GM19351 (cell line): ENCODE data around the gene HSPB1.
"Not testable (repeated sequence)": the region's sequence is repeated elsewhere in the genome, so short reads cannot be mapped to it uniquely, and the experiment has no call there.

Source experiments
- ATAC-seq: cut with Tn5 transposase; IDR thresholded peaks from one replicate; pipeline ENCODE4 v1.9.1; 2021; ENCODE audit warnings: mild to moderate bottlenecking, moderate library complexity; ENCODE audit not compliant: unreplicated experiment

The HSPB1 gene

DNA sequence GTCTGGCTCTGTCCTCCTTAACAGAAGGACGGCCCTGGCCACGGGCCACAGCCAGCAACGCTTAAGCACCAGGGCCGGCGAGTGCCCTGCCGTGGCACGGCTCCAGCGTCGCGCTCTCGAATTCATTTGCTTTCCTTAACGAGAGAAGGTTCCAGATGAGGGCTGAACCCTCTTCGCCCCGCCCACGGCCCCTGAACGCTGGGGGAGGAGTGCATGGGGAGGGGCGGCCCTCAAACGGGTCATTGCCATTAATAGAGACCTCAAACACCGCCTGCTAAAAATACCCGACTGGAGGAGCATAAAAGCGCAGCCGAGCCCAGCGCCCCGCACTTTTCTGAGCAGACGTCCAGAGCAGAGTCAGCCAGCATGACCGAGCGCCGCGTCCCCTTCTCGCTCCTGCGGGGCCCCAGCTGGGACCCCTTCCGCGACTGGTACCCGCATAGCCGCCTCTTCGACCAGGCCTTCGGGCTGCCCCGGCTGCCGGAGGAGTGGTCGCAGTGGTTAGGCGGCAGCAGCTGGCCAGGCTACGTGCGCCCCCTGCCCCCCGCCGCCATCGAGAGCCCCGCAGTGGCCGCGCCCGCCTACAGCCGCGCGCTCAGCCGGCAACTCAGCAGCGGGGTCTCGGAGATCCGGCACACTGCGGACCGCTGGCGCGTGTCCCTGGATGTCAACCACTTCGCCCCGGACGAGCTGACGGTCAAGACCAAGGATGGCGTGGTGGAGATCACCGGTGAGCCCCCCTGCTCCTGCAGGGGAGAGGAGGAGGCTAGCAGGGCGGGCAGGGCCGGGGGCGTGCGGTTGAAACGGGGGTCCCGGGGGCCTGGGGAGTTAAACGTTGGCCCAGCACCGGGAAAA is at the start of gene HSPB1:
Gene HSPB1 (plus strand): TSS at position 327 of the 855 bp plus-strand sequence. CDS start 40 bp downstream, at position 367.
- ATAC-seq, result peak; percentile 74

DNA sequence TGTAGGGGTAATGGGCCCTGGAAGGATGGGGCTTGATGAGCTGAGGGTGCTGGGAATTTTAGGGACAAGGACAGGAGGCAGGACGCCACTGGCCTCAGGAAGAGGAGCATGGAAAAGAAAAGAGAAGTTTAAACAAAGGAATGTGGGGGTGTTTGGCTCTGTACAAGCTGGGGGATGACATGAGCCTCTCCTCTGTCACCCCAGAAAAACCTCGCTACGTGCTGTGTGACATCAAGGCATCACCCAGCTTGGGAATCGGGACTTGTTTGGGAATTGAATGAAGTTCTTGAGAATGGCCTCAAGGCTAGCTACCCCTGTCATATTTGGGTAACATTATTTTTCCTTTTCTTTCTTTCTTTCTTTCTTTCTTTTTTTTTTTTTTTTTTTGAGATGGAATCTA is 47.7 kb upstream of the HSPB1 start:
- ATAC-seq, result no peak

DNA sequence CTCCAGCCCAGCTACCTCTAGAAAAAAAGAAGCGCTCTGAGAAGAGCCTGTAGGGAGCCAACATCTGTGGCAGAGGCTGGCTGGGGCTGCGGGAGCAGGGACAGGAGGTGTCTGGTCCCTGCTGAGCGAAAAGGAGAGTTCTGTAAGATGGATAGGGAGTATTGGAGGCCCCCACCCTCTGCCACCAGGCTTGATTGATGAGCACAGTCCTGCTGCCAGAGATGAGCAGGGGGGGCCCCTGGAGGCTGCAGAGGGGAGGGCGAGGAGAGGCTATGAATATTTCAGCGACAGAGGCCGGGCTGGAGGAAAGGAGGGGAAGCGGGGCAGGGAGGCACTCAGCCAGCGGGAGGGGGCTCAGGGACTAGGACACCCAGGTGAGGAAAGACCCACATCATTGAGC is 44.5 kb upstream of the HSPB1 start:
- ATAC-seq, result no peak

DNA sequence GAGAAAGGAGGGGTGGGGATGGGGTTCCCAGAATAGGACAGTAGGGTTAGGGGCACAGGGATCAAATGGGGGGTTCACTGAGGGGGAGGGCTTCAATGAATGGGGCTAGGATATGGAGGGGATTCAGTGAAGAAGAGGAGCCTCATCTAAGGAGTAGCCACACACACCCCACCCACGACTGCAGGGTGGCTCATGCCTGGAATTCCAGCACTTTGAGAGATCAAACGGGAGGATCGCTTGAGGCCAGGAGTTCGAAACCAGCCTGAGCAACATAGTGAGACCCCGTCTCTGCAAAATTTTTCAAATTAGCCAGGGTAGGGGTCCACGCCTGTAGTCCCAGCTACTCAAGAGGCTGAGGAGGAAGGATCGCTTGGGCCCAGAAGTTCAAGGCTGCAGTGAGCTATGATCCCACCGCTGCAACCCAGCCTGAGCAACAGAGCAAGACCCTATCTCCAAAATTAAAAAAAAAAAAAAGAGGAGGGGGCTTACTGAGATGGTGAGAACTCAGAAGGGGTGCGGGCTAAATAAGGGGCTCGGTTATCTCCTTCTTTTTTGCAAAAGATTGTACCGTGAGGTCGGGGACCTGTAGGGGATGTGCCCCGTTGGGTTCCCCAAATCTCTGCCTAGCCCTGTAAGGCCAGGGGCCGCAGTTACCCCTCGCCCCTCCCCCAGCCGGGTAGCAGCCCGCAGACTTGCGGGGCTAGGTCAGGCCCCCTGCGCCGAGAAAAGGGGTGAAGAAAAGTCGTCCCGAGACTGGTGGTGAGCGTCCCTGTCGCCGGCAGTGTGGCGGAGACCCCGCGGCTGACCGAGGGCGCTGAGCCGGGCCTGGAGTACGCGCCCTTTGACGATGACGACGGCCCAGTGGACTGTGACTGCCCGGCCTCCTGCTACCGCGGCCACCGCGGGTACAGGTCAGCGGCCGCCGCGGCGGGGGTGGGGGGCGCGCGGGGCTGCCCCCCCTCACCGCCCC is 43.1 kb upstream of the HSPB1 start:
- no peak for ATAC-seq

DNA sequence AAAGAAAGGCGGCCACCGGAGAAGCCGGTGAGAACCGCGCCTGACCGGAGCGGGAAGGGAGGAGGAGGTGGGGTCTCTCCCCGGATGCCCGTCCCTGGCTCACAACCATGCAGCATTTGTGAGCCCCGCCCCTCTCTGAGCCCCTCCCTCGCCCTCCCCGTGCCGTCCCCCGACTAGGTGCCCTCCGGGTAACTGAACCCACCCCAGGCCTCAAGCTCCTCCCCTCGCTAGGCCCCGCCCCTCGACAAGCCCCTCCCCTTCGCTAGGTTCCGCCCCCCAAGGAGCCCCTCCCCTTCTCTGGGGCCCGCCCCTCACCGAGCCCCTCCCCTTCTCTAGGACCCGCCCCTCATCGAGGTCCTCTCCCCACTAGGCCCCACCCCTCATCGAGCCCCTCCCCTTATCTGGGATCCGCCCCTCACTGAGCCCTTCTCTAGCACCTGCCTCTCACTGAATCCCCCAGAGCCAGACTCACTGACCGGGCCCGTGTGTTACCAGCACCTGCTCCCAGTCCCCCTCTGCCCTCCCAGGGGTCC is 42.2 kb upstream of the HSPB1 start:
- ATAC-seq, result no peak

DNA sequence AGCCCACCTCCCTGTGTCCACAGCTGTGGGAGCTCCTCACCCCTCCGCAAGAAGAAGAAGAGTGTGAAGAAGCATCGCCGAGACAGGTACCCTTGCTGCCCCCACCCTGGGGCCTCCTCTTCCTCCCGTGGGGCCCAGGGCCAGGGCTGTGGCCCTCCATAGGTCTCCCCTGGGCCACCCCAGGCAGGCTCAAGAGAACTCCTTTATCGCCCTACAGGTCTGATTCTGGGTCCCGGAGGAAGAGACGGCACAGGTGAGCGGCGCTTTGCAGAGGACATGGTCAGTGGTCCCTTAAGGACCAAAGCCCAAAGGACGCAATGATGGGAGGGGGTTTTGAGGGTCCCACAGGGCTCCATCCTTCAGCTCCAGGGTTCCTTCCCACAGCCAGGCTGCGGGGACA is 41.1 kb upstream of the HSPB1 start:
- ATAC-seq, result no peak

DNA sequence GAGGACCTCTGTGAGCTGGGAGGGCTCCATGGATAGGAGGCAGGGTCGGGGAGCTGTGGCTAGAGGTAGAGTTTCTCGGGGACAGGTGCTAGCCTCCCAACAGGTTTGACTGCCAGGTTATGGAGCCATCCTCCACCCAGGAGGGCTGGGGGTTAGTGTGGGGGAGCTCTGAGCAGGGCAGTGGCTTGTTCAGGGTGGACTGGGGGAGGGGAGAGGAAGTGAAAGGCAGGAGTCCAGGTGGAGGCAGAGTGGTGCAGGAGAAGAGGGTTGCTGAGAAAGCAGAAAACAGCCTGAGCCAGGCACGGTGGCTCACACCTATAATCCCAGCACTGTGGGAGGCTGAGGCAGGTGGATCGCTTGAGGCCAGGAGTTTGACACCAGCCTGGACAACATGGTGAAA is 40.5 kb upstream of the HSPB1 start:
- ATAC-seq, result no peak

DNA sequence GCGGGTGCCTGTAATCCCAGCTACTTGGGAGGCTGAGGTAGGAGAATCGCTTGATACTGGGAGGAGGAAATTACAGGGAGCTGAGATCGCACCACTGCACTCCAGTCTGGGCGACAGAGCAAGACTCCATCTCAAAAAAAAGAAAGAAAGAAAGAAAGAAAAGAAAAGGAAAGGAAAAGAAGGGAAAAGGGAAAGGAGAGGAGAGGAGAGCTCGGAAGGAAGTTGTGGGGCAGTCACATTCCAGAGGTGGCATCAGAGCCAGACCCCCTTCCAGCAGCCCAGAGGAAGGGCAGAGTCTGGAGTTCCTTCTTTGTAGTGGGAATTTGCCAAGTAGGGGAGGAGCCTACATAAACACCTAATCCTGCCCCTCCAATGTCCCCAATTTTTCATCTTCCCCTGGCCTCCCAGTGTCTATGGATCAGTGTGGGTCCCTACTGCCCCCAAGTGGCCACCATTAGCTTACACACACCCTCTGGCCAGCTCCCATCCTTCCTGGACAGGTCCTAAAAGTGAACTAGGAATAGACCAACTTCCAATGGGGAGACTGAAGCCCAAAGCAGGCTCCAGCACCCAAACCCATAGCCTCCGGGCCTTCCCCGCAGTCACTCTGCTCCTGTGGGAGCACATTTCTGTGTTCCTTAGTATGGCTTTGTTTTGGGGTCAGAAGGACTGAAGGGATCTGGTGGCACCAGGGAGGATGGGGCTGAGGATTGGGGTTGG is 39.6 kb upstream of the HSPB1 start:
- peak; percentile 59 for ATAC-seq

DNA sequence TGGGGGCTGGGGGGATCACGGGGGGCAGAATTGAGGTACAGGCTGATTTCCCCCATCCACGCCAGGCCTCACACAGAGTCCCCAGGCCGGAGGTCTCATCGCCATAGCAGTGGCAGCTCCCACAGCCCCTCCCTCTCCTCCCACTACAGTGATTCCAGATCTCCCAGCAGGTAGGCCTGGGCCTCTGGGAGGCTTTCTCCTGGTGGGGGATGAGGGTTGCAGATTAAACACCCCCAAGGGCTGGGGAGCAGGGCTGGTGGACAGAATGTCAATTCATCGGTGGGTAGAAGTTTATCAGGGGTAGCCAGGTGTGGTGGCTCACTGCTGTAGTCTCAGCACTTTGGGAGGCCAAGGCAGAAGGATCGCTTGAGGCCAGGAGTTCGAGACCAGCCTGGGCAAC is 37.2 kb upstream of the HSPB1 start:
- no peak for ATAC-seq

DNA sequence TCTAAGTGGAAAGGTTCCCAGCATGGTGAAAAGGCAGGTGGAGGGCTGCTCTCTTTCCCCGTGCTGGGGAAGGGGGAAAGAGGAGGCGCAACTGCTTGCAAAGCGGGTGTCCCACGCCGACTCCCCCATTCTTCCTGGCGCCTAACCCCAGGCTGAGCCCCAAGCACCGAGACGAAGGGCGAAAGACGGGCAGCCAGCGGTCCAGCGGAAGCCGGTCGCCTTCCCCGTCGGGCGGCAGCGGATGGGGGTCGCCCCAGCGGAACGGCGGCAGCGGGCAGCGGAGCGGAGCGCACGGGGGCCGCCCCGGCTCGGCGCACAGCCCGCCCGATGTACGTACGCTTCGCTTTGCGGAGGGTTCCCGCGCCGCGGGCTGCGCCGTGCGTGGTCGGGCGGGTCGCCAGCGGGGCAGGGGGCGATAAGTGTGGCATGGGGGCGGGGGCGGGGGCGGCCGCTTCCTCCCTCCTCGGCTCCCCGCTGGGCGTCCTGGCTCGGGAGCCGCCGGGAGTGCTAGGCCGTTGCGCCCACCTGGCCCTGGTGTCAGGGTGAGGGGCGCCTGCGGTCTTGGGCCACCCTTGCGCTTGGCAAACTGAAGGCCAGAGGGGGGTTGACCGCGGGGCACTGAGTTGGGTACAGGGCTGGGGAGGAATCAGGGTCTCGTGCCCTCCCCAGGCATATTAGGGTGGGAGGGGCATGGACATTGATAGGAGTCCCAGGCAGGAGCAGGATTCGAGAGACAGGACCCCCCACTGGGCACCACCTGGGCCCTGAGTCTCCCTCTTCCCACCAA is 35.2 kb upstream of the HSPB1 start:
- no peak for ATAC-seq

DNA sequence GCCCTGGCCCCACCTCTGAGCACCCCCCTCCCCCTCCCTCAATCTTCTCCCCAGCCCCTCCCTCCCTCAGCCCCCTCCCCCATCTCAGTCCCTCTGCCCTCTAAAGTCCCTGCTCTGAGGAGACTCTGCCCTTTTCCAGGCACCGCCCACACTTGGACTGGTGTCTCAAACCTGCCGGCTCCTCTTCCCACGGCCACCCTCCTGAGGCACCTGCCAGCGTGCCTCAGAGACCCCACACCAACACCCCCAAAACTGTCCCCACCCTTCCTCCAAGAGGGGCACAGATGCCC is 34.6 kb upstream of the HSPB1 start:
- no peak for ATAC-seq

DNA sequence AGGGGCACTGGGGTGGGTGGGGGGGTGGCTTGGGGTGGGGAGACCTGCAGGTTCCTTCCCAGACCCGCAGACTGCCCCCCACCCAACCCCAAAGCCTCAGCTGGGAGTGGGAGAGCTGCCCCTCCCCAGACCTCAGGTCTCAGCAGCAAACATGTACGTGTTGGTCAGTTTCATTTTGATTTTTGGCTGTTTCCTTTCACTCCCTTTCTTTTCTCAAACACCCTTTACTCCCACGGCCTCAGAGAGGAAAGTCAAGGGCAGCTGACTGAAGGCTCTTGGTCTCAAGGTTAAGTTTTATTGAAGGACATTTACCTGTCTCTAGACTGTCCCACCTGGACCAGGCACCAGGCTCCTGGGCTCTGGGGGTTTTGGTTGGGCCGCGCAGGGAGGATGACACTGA is 34.1 kb upstream of the HSPB1 start:
- ATAC-seq, result no peak

DNA sequence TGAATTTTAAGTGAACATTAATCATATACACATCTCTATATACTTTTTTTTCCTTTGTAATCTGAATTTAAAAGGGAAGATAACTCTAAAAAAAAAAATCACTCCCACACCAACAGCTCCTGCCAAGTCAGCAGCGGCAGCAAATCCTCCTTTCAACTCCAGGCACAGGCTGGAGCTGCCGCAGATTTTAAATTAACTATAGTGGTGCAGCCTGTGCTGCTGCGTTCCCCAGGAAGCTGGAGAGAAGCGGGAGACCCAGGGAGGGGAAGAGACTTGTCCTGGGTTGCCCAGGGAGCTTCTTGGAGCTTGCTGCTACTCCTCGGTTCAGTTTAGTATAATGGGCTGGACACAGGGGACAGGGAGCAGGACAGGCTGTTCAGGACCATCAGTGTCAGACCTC is 32.6 kb upstream of the HSPB1 start:
- no peak for ATAC-seq

DNA sequence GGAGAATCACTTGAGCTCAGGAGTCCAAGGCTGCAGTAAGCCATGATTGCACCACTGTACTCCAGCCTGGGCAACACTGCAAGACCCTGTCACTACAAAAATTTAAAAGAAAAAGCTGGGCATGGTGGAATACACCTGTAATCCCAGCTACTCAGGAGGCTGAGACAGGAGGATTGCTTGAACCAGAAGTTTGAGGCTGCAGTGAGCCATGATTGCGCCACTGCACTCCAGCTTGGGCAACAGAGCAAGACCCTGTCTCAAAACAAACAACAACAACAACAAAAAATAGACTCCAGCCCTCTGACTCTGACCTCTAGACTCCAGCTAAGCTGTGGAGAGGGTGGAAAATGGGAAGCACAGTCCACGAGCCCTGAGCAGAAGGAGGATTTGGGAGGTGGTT is 31.1 kb upstream of the HSPB1 start:
- not testable (repeated sequence) for ATAC-seq

DNA sequence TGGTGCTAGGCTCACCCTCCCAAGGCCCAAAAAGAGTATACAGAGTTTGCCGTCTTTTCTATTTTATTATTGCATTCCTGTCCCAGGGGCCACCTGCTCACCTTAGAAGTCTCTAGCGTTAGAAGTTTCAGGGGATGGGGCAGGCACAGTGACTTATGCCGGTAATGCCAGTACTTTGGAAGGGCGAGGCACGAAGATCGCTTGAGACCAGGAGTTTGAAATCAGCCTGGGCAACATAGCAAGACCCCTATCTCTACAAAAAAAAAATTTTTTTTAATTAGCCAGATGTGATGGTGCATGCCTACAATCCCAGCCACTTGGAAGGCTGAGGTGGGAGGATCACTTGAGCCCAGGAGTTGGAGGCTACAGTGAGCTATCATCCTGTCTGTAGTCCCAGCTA is 30.3 kb upstream of the HSPB1 start:
- ATAC-seq, result no peak

DNA sequence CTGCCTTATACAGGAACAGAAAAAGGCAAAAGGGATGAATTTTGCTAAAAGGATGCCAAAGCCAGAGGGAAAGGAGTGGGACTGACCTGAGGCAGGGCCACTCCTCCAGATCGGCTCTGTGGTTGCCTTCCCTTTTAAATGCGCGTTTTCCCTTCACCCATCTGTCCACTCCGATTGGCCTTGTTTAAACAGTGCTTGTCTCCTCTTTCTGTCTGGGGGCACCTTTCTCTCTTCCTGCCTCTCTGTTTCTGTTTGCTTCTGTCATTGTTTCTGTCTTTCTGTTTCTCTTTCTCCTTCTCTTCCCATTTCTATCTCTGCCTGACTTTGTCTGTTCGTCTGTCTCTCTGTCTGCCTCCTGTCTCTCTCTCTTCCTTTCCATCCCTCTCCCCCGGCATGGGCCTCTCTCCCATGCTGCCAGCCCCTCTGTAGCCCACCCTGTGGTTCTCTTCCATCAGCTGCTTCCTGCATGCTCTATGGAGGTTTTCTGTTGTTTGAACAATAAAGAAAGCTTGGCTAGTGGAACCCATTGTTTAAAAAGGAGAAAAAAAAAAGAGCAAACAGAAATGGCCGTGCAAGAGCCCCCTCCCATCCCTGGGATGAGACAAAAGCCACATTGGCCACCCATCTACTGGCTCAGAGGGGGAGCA is 29.5 kb upstream of the HSPB1 start:
- no peak for ATAC-seq

DNA sequence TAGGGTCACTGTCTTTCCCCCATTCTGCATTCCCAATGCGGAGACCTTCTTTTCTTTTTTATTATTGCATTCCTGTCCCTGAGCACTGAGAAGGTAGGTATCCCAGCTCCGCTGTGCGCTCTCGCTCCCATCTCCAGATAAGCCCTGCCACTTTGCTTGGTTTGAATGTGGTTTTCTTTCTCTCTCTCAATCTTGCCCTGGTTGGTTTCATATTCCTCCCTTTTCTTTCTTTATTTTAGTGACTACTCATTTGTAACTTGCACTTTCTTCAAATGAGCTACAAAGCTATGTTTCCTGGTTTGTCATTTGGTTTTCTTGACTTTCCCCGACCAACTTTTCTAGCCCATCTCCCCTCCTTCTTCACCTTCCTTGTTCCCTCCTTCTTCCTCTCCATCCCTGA is 29.0 kb upstream of the HSPB1 start:
- ATAC-seq, result no peak

DNA sequence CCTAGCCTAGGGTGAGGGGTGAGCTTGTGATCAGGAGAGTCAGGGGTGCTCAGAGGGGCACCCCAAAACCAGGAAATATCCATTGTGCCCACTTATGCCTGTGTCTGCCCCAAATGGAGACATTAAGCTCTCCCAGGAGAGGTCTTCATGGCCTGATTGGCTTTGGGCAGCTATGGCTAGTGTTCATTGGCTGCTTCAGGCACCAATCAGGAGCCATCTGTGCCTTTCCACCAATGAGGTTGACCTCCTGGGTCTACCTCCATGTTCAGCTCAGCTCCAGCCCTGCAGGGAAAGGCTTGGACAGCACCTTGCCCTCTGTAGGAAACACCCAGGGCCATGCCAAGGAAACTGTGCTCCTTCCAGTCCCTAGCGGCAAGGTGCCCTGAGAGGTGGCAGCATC is 23.9 kb upstream of the HSPB1 start:
- ATAC-seq, result no peak

DNA sequence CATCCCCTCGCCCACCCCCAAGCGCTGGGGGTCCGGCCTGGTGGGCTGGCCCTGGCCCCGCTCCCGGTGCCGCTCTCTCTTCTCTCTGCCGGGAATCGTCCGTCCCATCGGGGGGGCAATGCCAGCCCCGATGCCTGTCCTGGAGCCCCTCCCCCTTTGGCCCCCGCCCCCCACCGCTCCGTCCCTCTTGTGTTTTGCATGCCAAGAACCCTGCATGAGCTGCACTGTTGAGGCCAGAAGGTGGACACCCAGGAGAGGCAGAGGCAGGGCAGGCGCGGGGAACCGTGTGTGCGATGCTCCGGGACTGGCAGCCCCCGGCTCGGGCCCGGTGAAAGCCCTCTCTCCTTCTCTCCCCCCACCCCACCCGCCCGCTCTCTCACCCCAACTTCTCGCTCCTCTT is 22.1 kb upstream of the HSPB1 start:
- ATAC-seq, result no peak
